HFF-Myc (cell line): ENCODE data around the gene PHPT1.
A peak's percentile ranks its signal among the peaks of the same experiment; 100 is the strongest.

ENCODE experiments used
- DNase-seq: peaks from one replicate; pipeline ENCODE4 v3.0.0-alpha.2; 2011; ENCODE audit warnings: low read depth; ENCODE audit errors: extremely low read depth
- H3K4me3 ChIP-seq: replicated peaks from 2 replicates; pipeline ENCODE4 v1.5.1; 2011; ENCODE audit warnings: low read depth, mild to moderate bottlenecking, control low read depth, low read length
- CTCF ChIP-seq: IDR thresholded peaks from 2 replicates; pipeline ENCODE4 v1.5.1; 2012; ENCODE audit warnings: mild to moderate bottlenecking, low read depth, low read length, control low read depth; ENCODE audit errors: missing control alignments

The PHPT1 gene

GRCh38 chr9:136848393-136849037, 694 bp upstream of the PHPT1 start:
- DNase-seq, result no peak
- H3K4me3 ChIP-seq, result peak overlapping the region; percentile 75
- no peak for TF ChIP-seq CTCF

GRCh38 chr9:136849960-136850865, 1.0 kb downstream of the PHPT1 start:
- no peak for TF ChIP-seq CTCF
- no peak for DNase-seq
- H3K4me3 ChIP-seq, result peak overlapping the region; percentile 75

GRCh38 chr9:136850866-136851775, 1.9 kb downstream of the PHPT1 start:
- DNase-seq, result no peak
- no peak for TF ChIP-seq CTCF
- H3K4me3 ChIP-seq, result no peak overlapping the region

- H3K4me3 ChIP-seq, result no peak within 1 kb of the TSS
- TF ChIP-seq CTCF, result no peak
- no peak for DNase-seq
Observed at GRCh38 chr9:136851941-136852663, 2.9 kb downstream of the PHPT1 start, which contains the start of gene MAMDC4. Gene MAMDC4, plus strand, starts transcription at chr9:136852346. Its CDS starts 71 bp downstream, at chr9:136852417.

GRCh38 chr9:136852664-136853595, 3.7 kb downstream of the PHPT1 start:
- no peak for TF ChIP-seq CTCF
- no peak for DNase-seq
- H3K4me3 ChIP-seq, result no peak overlapping the region
